ENCODE results near the gene ADAM8. TPM values are rescaled to one million over a fixed set of nuclear protein-coding genes. Genes with fewer than 3 reads are reported as not detected.

The ADAM8 gene
- total RNA-seq, 1 experiment from 2014 or later, result 3.7 TPM

DNA sequence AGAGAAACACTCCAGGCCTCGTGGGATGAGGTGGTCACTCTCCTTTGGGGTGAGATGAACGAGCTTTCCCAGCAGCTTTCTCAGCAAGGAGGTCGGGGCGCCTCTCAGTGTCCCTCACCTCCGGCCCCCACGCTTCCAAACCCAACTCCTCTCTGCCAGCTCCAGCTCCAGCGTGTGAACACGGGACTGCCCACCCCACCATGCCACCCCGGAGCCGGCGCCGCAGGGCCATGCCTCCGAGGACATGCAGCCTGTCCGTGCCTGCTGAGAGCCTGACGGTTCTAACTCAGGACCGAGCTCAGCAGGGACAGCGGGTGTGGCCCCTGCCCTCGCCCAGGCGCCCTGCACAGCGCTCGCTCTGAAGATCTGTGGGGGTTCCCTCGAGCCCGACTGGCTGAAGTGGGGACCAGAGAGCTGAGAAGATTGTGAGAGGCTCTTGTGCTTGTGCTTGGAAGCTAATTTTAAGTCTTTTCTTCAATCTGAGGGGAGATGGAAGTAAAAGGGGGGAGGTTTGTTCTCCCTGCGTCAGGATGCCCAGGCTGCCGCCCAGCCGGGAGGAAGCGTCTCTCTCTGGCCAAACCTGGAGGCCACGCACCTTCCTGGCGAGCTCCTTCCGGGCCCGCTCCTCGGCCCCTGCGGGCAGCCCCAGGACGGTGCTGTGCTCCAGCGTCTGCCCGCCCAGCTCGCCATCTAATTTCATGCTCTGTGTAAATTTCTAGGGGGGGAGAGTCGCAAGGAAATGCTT lies 5.1 kb upstream of the ADAM8 start:
- Histone ChIP-seq H3K4me3 (ENCODE audit: low read depth in 2 of 2, low read length in 2 of 2) (no peak overlapping the region), H3K36me3 (ENCODE audit: control insufficient read depth, insufficient read depth, low read length) (peaks cover 2% of the 10 kb centered on the region), H3K9me3 (ENCODE audit: control insufficient read depth, insufficient read depth, low read depth, low read length) (no peaks in the 10 kb centered on the region), H3K27me3 (ENCODE audit: control insufficient read depth, insufficient read depth, low read length) (no peaks in the 10 kb centered on the region), H3K4me1 (ENCODE audit: control insufficient read depth, insufficient read depth, low read length) (peaks cover 26% of the 10 kb centered on the region), H3K27ac (ENCODE audit: low read length) (no peak overlapping the region)
- no TSS peak for BruUV-seq (replicated peaks)
- DNase-seq (ENCODE audit: low read depth, low spot score) (no peak), ATAC-seq (no peak)
- TF ChIP-seq, protein P1, sequence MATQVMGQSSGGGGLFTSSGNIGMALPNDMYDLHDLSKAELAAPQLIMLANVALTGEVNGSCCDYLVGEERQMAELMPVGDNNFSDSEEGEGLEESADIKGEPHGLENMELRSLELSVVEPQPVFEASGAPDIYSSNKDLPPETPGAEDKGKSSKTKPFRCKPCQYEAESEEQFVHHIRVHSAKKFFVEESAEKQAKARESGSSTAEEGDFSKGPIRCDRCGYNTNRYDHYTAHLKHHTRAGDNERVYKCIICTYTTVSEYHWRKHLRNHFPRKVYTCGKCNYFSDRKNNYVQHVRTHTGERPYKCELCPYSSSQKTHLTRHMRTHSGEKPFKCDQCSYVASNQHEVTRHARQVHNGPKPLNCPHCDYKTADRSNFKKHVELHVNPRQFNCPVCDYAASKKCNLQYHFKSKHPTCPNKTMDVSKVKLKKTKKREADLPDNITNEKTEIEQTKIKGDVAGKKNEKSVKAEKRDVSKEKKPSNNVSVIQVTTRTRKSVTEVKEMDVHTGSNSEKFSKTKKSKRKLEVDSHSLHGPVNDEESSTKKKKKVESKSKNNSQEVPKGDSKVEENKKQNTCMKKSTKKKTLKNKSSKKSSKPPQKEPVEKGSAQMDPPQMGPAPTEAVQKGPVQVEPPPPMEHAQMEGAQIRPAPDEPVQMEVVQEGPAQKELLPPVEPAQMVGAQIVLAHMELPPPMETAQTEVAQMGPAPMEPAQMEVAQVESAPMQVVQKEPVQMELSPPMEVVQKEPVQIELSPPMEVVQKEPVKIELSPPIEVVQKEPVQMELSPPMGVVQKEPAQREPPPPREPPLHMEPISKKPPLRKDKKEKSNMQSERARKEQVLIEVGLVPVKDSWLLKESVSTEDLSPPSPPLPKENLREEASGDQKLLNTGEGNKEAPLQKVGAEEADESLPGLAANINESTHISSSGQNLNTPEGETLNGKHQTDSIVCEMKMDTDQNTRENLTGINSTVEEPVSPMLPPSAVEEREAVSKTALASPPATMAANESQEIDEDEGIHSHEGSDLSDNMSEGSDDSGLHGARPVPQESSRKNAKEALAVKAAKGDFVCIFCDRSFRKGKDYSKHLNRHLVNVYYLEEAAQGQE (IDR thresholded peaks at IDR 0.05; ENCODE audit: insufficient read depth in 1 of 2, low read depth in 2 of 2, low read length in 1 of 2), result no peak
- TF ChIP-seq, protein P2, sequence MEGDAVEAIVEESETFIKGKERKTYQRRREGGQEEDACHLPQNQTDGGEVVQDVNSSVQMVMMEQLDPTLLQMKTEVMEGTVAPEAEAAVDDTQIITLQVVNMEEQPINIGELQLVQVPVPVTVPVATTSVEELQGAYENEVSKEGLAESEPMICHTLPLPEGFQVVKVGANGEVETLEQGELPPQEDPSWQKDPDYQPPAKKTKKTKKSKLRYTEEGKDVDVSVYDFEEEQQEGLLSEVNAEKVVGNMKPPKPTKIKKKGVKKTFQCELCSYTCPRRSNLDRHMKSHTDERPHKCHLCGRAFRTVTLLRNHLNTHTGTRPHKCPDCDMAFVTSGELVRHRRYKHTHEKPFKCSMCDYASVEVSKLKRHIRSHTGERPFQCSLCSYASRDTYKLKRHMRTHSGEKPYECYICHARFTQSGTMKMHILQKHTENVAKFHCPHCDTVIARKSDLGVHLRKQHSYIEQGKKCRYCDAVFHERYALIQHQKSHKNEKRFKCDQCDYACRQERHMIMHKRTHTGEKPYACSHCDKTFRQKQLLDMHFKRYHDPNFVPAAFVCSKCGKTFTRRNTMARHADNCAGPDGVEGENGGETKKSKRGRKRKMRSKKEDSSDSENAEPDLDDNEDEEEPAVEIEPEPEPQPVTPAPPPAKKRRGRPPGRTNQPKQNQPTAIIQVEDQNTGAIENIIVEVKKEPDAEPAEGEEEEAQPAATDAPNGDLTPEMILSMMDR (IDR thresholded peaks at IDR 0.05), result no peak
- TF ChIP-seq POLR2AphosphoS5 (IDR thresholded peaks at IDR 0.05; ENCODE audit: low read depth, low read length), result no peak
- TF ChIP-seq SIN3A (IDR thresholded peaks at IDR 0.05; ENCODE audit: borderline replicate concordance, insufficient read depth, low read depth, low read length), result no peak
- TF ChIP-seq TCF7L2 (IDR thresholded peaks at IDR 0.05; ENCODE audit: low read depth, low read length), result no peak
- ChIA-PET CTCF (no interaction called here), POLR2A (interaction anchor here (0.6 kb wide), 1 partner anchor 10 kb away, joined by 3 read pairs; no protein-coding TSS in a partner anchor)
- in situ Hi-C loops (cut with HindIII; ENCODE audit: low pct_unique_long_range_greater_than_20kb, low sequenced_read_pairs), result no loop called here
- intact Hi-C loops (cut with micrococcal nuclease; ENCODE audit: unreplicated experiment), result no loop called here

DNA sequence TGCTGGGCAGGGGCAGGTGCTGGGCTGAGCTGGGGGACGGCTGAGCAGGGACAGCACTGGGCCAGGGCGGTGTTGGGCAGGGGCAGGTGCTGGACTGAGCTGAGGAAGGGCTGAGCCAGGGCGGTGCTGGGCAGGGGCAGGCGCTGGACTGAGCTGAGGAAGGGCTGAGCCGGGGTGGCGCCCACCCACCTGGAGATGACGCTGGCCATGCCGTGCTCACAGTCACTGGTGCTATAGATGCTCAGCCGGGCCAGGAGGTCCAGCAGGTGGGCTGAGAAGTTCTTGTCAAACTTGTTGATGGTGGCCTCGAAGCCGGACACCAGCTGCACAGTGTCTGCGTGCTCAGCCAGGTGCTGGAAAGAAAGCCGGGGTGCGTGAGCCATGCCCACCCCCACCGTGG lies 4.4 kb upstream of the ADAM8 start:
- H3K27me3 ChIP-seq (ENCODE audit: control insufficient read depth, insufficient read depth, low read length), result no peaks in the 10 kb centered on the region
- peaks cover 2% of the 10 kb centered on the region for H3K36me3 ChIP-seq (ENCODE audit: control insufficient read depth, insufficient read depth, low read length)
- TF ChIP-seq TCF7L2 (IDR thresholded peaks at IDR 0.05; ENCODE audit: low read depth, low read length) (no peak), POLR2AphosphoS5 (IDR thresholded peaks at IDR 0.05; ENCODE audit: low read depth, low read length) (no peak), SIN3A (IDR thresholded peaks at IDR 0.05; ENCODE audit: borderline replicate concordance, insufficient read depth, low read depth, low read length) (no peak)
- TF ChIP-seq, protein P1 (IDR thresholded peaks at IDR 0.05; ENCODE audit: insufficient read depth in 1 of 2, low read depth in 2 of 2, low read length in 1 of 2), result no peak
- TF ChIP-seq, protein P2 (IDR thresholded peaks at IDR 0.05), result no peak
- no TSS peak for BruUV-seq (replicated peaks)
- POLR2A ChIA-PET, result no interaction called here
- in situ Hi-C loops (cut with HindIII; ENCODE audit: low pct_unique_long_range_greater_than_20kb, low sequenced_read_pairs) (no loop called here), intact Hi-C loops (cut with micrococcal nuclease; ENCODE audit: unreplicated experiment) (no loop called here)
- no peak for DNase-seq (ENCODE audit: low read depth, low spot score)
- no peak overlapping the region for H3K27ac ChIP-seq (ENCODE audit: low read length)
- CTCF ChIA-PET, result no interaction called here
- H3K4me3 ChIP-seq (ENCODE audit: low read depth in 2 of 2, low read length in 2 of 2), result no peak overlapping the region
- H3K4me1 ChIP-seq (ENCODE audit: control insufficient read depth, insufficient read depth, low read length), result peaks cover 30% of the 10 kb centered on the region
- no peaks in the 10 kb centered on the region for H3K9me3 ChIP-seq (ENCODE audit: control insufficient read depth, insufficient read depth, low read depth, low read length)
- ATAC-seq, result no peak
